Trophoblast cell (in vitro differentiated cells and primary cell): ENCODE measurements around the gene C3orf85. TPM values are rescaled to one million over a fixed set of nuclear protein-coding genes. Genes with fewer than 3 reads are reported as not detected.

Experiments
- DNase-seq, 2 donors: peaks; one replicate each; pipeline ENCODE4 v3.0.0-alpha.2; 2016
- H2AFZ ChIP-seq: 2 replicates; pipeline ENCODE4 v1.6.1; 2013; ENCODE audit warnings: low read length, moderate library complexity, mild to moderate bottlenecking; ENCODE audit not compliant: insufficient read depth, poor library complexity
- H2AK5ac ChIP-seq: 2 replicates; pipeline ENCODE4 v1.6.1; 2013; ENCODE audit warnings: mild to moderate bottlenecking, low read length
- H2BK120ac ChIP-seq: 2 replicates; pipeline ENCODE4 v1.6.1; 2013; ENCODE audit warnings: low read length, mild to moderate bottlenecking, moderate library complexity; ENCODE audit not compliant: insufficient read depth, poor library complexity
- H2BK12ac ChIP-seq: 2 replicates; pipeline ENCODE4 v1.6.1; 2013; ENCODE audit warnings: mild to moderate bottlenecking, low read length, moderate library complexity
- H2BK5ac ChIP-seq: 2 replicates; pipeline ENCODE4 v1.6.1; 2013; ENCODE audit warnings: low read length, low read depth, moderate library complexity, mild to moderate bottlenecking; ENCODE audit not compliant: poor library complexity
- H3K14ac ChIP-seq: 2 replicates; pipeline ENCODE4 v1.6.1; 2013; ENCODE audit warnings: mild to moderate bottlenecking, low read length
- H3K18ac ChIP-seq: 2 replicates; pipeline ENCODE4 v1.6.1; 2013; ENCODE audit warnings: mild to moderate bottlenecking, low read length
- H3K23ac ChIP-seq: 2 replicates; pipeline ENCODE4 v1.6.1; 2013; ENCODE audit warnings: low read length
- H3K27ac ChIP-seq: 2 replicates; pipeline ENCODE4 v1.5.1; 2013; ENCODE audit warnings: low read depth, mild to moderate bottlenecking, inconsistent platforms, low read length, moderate library complexity
- H3K27me3 ChIP-seq: 2 replicates; pipeline ENCODE4 v1.6.1; 2013; ENCODE audit warnings: inconsistent platforms, mild to moderate bottlenecking, low read length, moderate library complexity; ENCODE audit not compliant: insufficient read depth
- H3K36me3 ChIP-seq, 2 experiments: 1 replicate in 1 of 2; 2 replicates in 1 of 2; pipeline ENCODE4 v1.6.1; 2013; ENCODE audit warnings: low read length in 2 of 2, mild to moderate bottlenecking in 2 of 2, moderate library complexity in 1 of 2; ENCODE audit not compliant: insufficient read depth in 2 of 2, control insufficient read depth in 1 of 2
- H3K4ac ChIP-seq: 2 replicates; pipeline ENCODE4 v1.6.1; 2013; ENCODE audit warnings: low read depth, mild to moderate bottlenecking, low read length, moderate library complexity
- H3K4me1 ChIP-seq, 2 experiments: 1 replicate in 1 of 2; 2 replicates in 1 of 2; pipeline ENCODE4 v1.6.1; 2013; ENCODE audit warnings: low read length in 2 of 2, mild to moderate bottlenecking in 2 of 2, moderate library complexity in 1 of 2; ENCODE audit not compliant: insufficient read depth in 2 of 2, control insufficient read depth in 1 of 2
- H3K4me2 ChIP-seq: 2 replicates; pipeline ENCODE4 v1.6.1; 2013; ENCODE audit warnings: inconsistent platforms, mild to moderate bottlenecking, low read length, moderate library complexity
- H3K4me3 ChIP-seq: 2 replicates; pipeline ENCODE4 v1.5.1; 2013; ENCODE audit warnings: mild to moderate bottlenecking, low read depth, low read length, inconsistent platforms
- H3K79me1 ChIP-seq: one replicate; pipeline ENCODE4 v1.6.1; 2013; ENCODE audit warnings: low read length
- H3K79me2 ChIP-seq: 2 replicates; pipeline ENCODE4 v1.6.1; 2013; ENCODE audit warnings: low read length, mild to moderate bottlenecking; ENCODE audit not compliant: control insufficient read depth, insufficient read depth, poor library complexity
- H3K9ac ChIP-seq: 2 replicates; pipeline ENCODE4 v1.6.1; 2013; ENCODE audit warnings: mild to moderate bottlenecking, low read length
- H3K9me3 ChIP-seq: 2 replicates; pipeline ENCODE4 v1.6.1; 2013; ENCODE audit warnings: low read depth, mild to moderate bottlenecking, control low read depth, inconsistent platforms, low read length; ENCODE audit not compliant: insufficient read depth
- H4K12ac ChIP-seq: 2 replicates; pipeline ENCODE4 v1.6.1; 2013; ENCODE audit warnings: low read depth, mild to moderate bottlenecking, low read length, moderate library complexity
- H4K8ac ChIP-seq: 2 replicates; pipeline ENCODE4 v1.6.1; 2013; ENCODE audit warnings: low read depth, mild to moderate bottlenecking, low read length, moderate library complexity
- H4K91ac ChIP-seq: one replicate; pipeline ENCODE4 v1.6.1; 2013; ENCODE audit warnings: low read depth, mild to moderate bottlenecking, low read length, moderate library complexity
- WGBS: extraction: QIAGEN DNeasy Blood & Tissue Kit; methylation state at CpG from one replicate; pipeline ENCODE4 v1.1.7; 2013; ENCODE audit warnings: missing lambda C conversion rate; ENCODE audit not compliant: insufficient read length, insufficient coverage; ENCODE audit errors: extremely low coverage; 5-methylcytosine and 5-hydroxymethylcytosine counted together
- polyA plus RNA-seq: library from polyadenylated mRNA; stranded (reverse); fragments of 200-250 nt; gene quantifications from 2 replicates; pipeline ENCODE4 v1.2.3, GENCODE V29; 2013

The C3orf85 gene, protein sequence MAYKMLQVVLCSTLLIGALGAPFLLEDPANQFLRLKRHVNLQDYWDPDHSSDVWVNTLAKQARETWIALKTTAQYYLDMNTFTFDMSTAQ
- not detected in 2 replicates for polyA plus RNA-seq

DNA sequence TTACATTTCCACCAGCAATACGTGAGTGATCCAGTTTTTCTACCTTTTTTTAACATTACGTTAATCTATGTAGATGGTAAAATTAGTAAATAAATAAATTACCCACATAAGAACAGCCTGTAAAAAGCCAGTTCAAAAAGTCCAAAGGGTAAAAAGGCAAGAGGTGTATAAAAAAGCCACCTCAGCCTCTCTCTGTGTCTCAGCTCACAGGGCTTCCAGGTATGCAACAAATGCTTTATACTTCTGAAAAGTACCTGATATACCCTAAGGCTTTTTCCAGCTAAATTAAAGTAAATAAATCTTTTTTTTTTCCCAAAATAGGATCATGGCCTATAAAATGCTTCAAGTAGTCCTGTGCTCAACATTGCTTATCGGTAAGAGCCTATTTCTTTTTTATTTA lies at the start of gene C3orf85:
C3orf85 (plus strand) TSS at position 197 of the 400 bp plus-strand sequence; CDS start at position 326, 129 bp downstream.
- H2BK120ac ChIP-seq: no peak within 1 kb of the TSS
- WGBS: no CpG with 5 or more reads among the region's 3 CpGs
- no peak for DNase-seq

DNA sequence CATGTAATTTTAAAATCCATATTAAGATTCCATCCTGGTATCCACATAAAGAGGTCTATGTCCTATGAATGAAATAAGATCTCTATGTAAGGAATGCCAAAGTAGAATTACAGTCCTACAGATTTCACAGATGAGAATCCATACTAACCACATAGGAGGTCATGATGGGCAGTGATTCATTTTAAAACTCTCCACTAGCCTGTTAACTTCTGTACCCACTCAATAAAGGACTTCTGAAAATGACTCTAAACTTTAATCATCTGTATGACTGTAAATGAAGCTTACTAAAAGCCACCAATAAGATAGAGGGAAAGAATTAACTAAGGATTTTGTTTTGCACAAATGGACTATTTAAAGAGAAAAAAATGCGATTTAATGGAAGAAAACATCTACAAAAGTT lies 47.3 kb upstream of the C3orf85 start:
- Histone ChIP-seq H4K8ac (no peak overlapping the region), H3K18ac (no peak overlapping the region), H2BK5ac (no peak overlapping the region), H3K23ac (no peak overlapping the region), H3K36me3 (no peaks in the 10 kb centered on the region), H3K9me3 (no peaks in the 10 kb centered on the region), H3K4ac (no peak overlapping the region), H3K79me1 (no peaks in the 10 kb centered on the region), H3K27me3 (no peaks in the 10 kb centered on the region), H3K4me3 (no peak overlapping the region), H2BK12ac (no peak overlapping the region), H3K27ac (no peak overlapping the region), H3K9ac (no peak overlapping the region), H3K4me2 (no peak overlapping the region), H4K91ac (no peak overlapping the region), H2BK120ac (no peak overlapping the region), H3K14ac (no peak overlapping the region), H3K79me2 (no peaks in the 10 kb centered on the region), H4K12ac (no peak overlapping the region), H3K4me1 (no peaks in the 10 kb centered on the region), H2AK5ac (no peak overlapping the region), H2AFZ (no peak overlapping the region)
- peak in 1 of 2 donors; percentile 1 for DNase-seq
- no CpG with 5 or more reads among the region's 1 CpG for WGBS

More for the DNA sequence above, at the start of gene C3orf85:
- no peaks in the 10 kb centered on the region for H3K4me1 ChIP-seq
- H4K12ac ChIP-seq: no peak within 1 kb of the TSS
- no peak within 1 kb of the TSS for H4K8ac ChIP-seq
- H3K4me2 ChIP-seq: no peak within 1 kb of the TSS
- H3K27me3 ChIP-seq: no peaks in the 10 kb centered on the region
- no peak within 1 kb of the TSS for H3K4ac ChIP-seq
- H2BK12ac ChIP-seq: no peak within 1 kb of the TSS
- no peak within 1 kb of the TSS for H3K27ac ChIP-seq
- no peak within 1 kb of the TSS for H3K23ac ChIP-seq
- H3K9me3 ChIP-seq: no peaks in the 10 kb centered on the region
- no peaks in the 10 kb centered on the region for H3K79me1 ChIP-seq
- no peak within 1 kb of the TSS for H3K4me3 ChIP-seq
- no peak within 1 kb of the TSS for H3K18ac ChIP-seq
- H3K36me3 ChIP-seq: no peaks in the 10 kb centered on the region
- no peak within 1 kb of the TSS for H2AFZ ChIP-seq
- H2AK5ac ChIP-seq: no peak within 1 kb of the TSS
- H3K9ac ChIP-seq: no peak within 1 kb of the TSS
- H4K91ac ChIP-seq: no peak within 1 kb of the TSS
- H2BK5ac ChIP-seq: no peak within 1 kb of the TSS
- no peaks in the 10 kb centered on the region for H3K79me2 ChIP-seq
- H3K14ac ChIP-seq: no peak within 1 kb of the TSS

GRCh38 chr3:109091846-109092245 lies 44.7 kb upstream of the C3orf85 start:
- Histone ChIP-seq H2AFZ (no peak overlapping the region), H3K23ac (no peak overlapping the region), H2BK5ac (no peak overlapping the region), H3K4me3 (no peak overlapping the region), H3K18ac (no peak overlapping the region), H3K4me1 (no peaks in the 10 kb centered on the region), H3K27ac (no peak overlapping the region), H3K9me3 (no peaks in the 10 kb centered on the region), H4K91ac (no peak overlapping the region), H3K36me3 (no peaks in the 10 kb centered on the region), H3K4ac (no peak overlapping the region), H4K12ac (no peak overlapping the region), H3K4me2 (no peak overlapping the region), H3K27me3 (no peaks in the 10 kb centered on the region), H2BK12ac (no peak overlapping the region), H3K9ac (no peak overlapping the region), H2BK120ac (no peak overlapping the region), H3K79me2 (no peaks in the 10 kb centered on the region), H3K14ac (no peak overlapping the region), H4K8ac (no peak overlapping the region), H2AK5ac (no peak overlapping the region), H3K79me1 (no peaks in the 10 kb centered on the region)
- WGBS: no CpG with 5 or more reads among the region's 2 CpGs
- no peak for DNase-seq

DNA sequence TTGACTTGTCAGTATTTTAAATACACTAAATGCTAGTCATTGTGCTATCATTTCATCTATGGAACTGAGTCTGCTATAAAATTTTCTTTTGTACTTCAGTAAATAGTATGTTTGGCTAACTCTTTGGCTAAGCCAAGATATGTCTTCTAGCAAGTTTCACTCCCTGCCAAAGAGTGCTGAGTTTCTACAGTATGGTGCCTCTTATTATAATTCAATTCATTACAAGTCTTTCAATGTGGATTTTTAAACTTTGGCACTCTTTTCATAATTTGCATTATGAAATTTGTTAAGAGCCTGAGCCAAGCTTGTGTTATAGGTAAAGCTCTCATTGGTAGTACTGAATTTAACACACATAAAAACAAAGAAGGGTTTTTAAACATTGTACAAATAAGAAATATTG lies 43.0 kb upstream of the C3orf85 start:
- Histone ChIP-seq H3K9me3 (no peaks in the 10 kb centered on the region), H3K79me2 (no peaks in the 10 kb centered on the region), H3K18ac (no peak overlapping the region), H3K27me3 (no peaks in the 10 kb centered on the region), H3K79me1 (no peaks in the 10 kb centered on the region), H2AFZ (no peak overlapping the region), H3K4me1 (no peaks in the 10 kb centered on the region), H3K14ac (no peak overlapping the region), H3K4ac (no peak overlapping the region), H2AK5ac (no peak overlapping the region), H3K23ac (no peak overlapping the region), H2BK5ac (no peak overlapping the region), H3K9ac (no peak overlapping the region), H4K91ac (no peak overlapping the region), H4K12ac (no peak overlapping the region), H3K27ac (no peak overlapping the region), H4K8ac (no peak overlapping the region), H2BK120ac (no peak overlapping the region), H3K36me3 (no peaks in the 10 kb centered on the region), H2BK12ac (no peak overlapping the region), H3K4me3 (no peak overlapping the region), H3K4me2 (no peak overlapping the region)
- no peak for DNase-seq
